ENCODE data around the gene GPX2.

- TF ChIP-seq, protein P1, sequence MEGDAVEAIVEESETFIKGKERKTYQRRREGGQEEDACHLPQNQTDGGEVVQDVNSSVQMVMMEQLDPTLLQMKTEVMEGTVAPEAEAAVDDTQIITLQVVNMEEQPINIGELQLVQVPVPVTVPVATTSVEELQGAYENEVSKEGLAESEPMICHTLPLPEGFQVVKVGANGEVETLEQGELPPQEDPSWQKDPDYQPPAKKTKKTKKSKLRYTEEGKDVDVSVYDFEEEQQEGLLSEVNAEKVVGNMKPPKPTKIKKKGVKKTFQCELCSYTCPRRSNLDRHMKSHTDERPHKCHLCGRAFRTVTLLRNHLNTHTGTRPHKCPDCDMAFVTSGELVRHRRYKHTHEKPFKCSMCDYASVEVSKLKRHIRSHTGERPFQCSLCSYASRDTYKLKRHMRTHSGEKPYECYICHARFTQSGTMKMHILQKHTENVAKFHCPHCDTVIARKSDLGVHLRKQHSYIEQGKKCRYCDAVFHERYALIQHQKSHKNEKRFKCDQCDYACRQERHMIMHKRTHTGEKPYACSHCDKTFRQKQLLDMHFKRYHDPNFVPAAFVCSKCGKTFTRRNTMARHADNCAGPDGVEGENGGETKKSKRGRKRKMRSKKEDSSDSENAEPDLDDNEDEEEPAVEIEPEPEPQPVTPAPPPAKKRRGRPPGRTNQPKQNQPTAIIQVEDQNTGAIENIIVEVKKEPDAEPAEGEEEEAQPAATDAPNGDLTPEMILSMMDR (IDR thresholded peaks at IDR 0.05; ENCODE audit: low read length) = no peak
- no peak for TF ChIP-seq EZH2 (optimal IDR thresholded peaks at IDR 0.05; ENCODE audit: low read depth, low read length)
- TF ChIP-seq EZH2phosphoT487 (IDR thresholded peaks at IDR 0.05; ENCODE audit: low read length) = no peak
These were observed 13.6 kb downstream of the GPX2 start for GRCh38 chr14:64929014-64929359.

All from MM.1S (cell line).